ENCODE data around the gene C4orf50.

The C4orf50 gene

DNA sequence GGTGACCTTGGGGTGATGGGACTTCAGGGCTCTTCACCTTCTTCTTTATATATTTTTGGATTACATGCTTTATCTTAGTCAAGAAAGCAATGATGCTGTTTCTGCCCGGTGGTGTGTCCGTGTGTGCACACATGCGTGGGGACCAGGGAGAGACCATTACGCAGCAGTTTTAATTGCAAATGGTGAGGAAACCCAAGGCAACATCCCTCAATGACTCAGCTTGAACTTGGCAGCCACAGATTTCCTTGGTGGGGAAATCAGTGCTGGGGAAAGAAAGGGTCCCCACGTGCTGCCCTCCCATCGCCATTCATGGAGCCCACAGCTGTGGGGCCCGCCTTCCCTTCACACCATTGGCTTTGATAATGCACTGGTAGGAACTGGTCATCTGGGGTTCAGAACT lies 46.2 kb upstream of the C4orf50 start:
- Histone ChIP-seq H3K4me2 (ENCODE audit: insufficient read depth, low read length) (no peak overlapping the region), H3K27ac (ENCODE audit: low read length) (no peak overlapping the region), H3K27me3 (ENCODE audit: insufficient read depth, low read length, poor library complexity) (peaks cover 7% of the 10 kb centered on the region), H3K4me3 (ENCODE audit: low read depth in 1 of 2, low read length in 2 of 2) (no peak overlapping the region), H3K4me1 (ENCODE audit: insufficient read depth, low read length) (no peaks in the 10 kb centered on the region; the same call in 1 of the 2 replicates), H2AFZ (ENCODE audit: low read depth, low read length) (no peak overlapping the region), H3K79me2 (ENCODE audit: insufficient read depth, low read length) (no peaks in the 10 kb centered on the region), H3K36me3 (ENCODE audit: insufficient read depth, low read length) (no peaks in the 10 kb centered on the region), H4K20me1 (ENCODE audit: insufficient read depth, low read length) (no peaks in the 10 kb centered on the region), H3K9ac (ENCODE audit: low read depth, low read length) (no peak overlapping the region), H3K9me3 (ENCODE audit: insufficient read depth, low read length, severe bottlenecking) (peaks cover 18% of the 10 kb centered on the region)
- TF ChIP-seq, protein P1, sequence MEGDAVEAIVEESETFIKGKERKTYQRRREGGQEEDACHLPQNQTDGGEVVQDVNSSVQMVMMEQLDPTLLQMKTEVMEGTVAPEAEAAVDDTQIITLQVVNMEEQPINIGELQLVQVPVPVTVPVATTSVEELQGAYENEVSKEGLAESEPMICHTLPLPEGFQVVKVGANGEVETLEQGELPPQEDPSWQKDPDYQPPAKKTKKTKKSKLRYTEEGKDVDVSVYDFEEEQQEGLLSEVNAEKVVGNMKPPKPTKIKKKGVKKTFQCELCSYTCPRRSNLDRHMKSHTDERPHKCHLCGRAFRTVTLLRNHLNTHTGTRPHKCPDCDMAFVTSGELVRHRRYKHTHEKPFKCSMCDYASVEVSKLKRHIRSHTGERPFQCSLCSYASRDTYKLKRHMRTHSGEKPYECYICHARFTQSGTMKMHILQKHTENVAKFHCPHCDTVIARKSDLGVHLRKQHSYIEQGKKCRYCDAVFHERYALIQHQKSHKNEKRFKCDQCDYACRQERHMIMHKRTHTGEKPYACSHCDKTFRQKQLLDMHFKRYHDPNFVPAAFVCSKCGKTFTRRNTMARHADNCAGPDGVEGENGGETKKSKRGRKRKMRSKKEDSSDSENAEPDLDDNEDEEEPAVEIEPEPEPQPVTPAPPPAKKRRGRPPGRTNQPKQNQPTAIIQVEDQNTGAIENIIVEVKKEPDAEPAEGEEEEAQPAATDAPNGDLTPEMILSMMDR (IDR thresholded peaks at IDR 0.05; ENCODE audit: borderline replicate concordance, extremely low read depth, low read length, poor library complexity, severe bottlenecking), result no peak
- no peak for TF ChIP-seq EZH2 (IDR thresholded peaks at IDR 0.05; ENCODE audit: borderline replicate concordance, low read depth, low read length, severe bottlenecking)
- no peak for DNase-seq
- ATAC-seq (ENCODE audit: insufficient read depth, low read depth), result no peak

DNA sequence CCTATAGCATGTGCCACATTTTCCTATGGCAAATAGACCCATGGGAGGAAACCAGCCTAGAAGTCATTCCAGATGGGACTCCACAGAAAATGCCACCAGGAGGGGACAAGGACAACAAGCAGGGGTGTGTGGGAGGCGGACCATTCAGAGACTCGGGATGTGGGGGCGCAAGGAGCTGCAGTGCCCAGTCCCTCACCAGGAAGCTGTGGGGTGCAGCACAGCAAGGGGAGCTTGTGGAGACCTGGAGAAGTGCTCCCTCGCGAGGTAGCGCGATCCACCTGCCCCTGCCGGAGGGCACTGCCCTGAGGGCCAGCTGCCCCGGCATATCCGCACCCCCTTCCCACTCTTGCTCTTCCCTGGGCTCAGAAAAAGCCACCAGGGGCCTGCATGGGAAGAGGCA lies 45.5 kb upstream of the C4orf50 start:
- Histone ChIP-seq H3K27ac (ENCODE audit: low read length) (no peak overlapping the region), H3K4me2 (ENCODE audit: insufficient read depth, low read length) (no peak overlapping the region), H3K4me3 (ENCODE audit: low read depth in 1 of 2, low read length in 2 of 2) (no peak overlapping the region), H3K9me3 (ENCODE audit: insufficient read depth, low read length, severe bottlenecking) (peaks cover 25% of the 10 kb centered on the region), H3K36me3 (ENCODE audit: insufficient read depth, low read length) (no peaks in the 10 kb centered on the region), H3K27me3 (ENCODE audit: insufficient read depth, low read length, poor library complexity) (peaks cover 7% of the 10 kb centered on the region), H3K9ac (ENCODE audit: low read depth, low read length) (no peak overlapping the region), H3K4me1 (ENCODE audit: insufficient read depth, low read length) (no peaks in the 10 kb centered on the region), H4K20me1 (ENCODE audit: insufficient read depth, low read length) (no peaks in the 10 kb centered on the region), H2AFZ (ENCODE audit: low read depth, low read length) (no peak overlapping the region), H3K79me2 (ENCODE audit: insufficient read depth, low read length) (no peaks in the 10 kb centered on the region)
- DNase-seq, result no peak
- TF ChIP-seq EZH2 (IDR thresholded peaks at IDR 0.05; ENCODE audit: borderline replicate concordance, low read depth, low read length, severe bottlenecking), result no peak
- TF ChIP-seq, protein P1 (IDR thresholded peaks at IDR 0.05; ENCODE audit: borderline replicate concordance, extremely low read depth, low read length, poor library complexity, severe bottlenecking), result no peak
- ATAC-seq (ENCODE audit: insufficient read depth, low read depth), result no peak

DNA sequence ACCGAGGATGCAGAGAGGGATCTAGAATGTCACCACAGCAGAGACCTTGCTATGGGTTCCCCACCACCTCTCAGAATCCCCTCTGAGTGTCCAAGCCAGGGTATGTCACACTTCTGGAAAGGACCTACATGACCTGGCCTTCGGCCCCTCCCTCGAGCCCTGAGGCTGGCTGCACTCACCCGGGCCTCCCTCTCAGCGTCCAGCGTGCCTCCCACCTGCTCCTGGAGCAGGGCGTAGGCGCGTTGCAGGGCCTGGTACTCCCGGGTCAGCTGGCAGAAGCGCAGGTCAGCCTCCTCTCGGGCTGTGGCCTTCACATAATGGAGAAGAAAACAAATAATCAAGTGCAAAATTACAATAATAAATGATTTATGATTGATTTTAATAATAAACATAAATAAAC lies 43.9 kb upstream of the C4orf50 start:
- no peak for TF ChIP-seq EZH2 (IDR thresholded peaks at IDR 0.05; ENCODE audit: borderline replicate concordance, low read depth, low read length, severe bottlenecking)
- TF ChIP-seq, protein P1 (IDR thresholded peaks at IDR 0.05; ENCODE audit: borderline replicate concordance, extremely low read depth, low read length, poor library complexity, severe bottlenecking), result no peak
- no peak overlapping the region for H2AFZ ChIP-seq (ENCODE audit: low read depth, low read length)

DNA sequence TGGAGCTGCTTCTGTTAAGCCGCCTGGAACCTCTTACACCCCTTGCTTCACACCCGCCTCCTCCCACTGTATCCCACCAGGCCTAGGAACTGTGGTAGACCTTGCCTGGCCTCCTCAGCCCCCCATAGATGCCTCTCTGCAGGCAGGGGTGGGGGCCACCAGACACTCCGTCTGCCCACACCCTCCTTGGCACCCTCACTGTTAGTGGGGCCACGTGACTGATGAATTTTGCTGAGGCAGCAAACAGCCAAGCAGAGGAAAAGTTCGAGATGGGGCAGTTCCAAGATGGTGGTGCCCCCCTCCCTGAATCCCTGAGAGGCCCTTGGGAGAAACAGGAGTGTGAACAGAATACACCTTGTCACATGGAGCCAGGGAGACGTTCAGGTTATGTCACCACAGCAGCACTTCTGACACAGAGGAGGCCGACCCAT lies 41.2 kb upstream of the C4orf50 start:
- H3K9ac ChIP-seq (ENCODE audit: low read depth, low read length), result no peak overlapping the region
- no peak overlapping the region for H3K27ac ChIP-seq (ENCODE audit: low read length)
- no peak overlapping the region for H2AFZ ChIP-seq (ENCODE audit: low read depth, low read length)
- H3K4me1 ChIP-seq (ENCODE audit: insufficient read depth, low read length), result no peaks in the 10 kb centered on the region
- no peaks in the 10 kb centered on the region for H3K27me3 ChIP-seq (ENCODE audit: insufficient read depth, low read length, poor library complexity)
- ATAC-seq (ENCODE audit: insufficient read depth, low read depth) (no peak), DNase-seq (no peak)
- H3K9me3 ChIP-seq (ENCODE audit: insufficient read depth, low read length, severe bottlenecking), result peaks cover 45% of the 10 kb centered on the region
- H4K20me1 ChIP-seq (ENCODE audit: insufficient read depth, low read length), result no peaks in the 10 kb centered on the region
- no peak overlapping the region for H3K4me3 ChIP-seq (ENCODE audit: low read depth in 1 of 2, low read length in 2 of 2)
- no peaks in the 10 kb centered on the region for H3K79me2 ChIP-seq (ENCODE audit: insufficient read depth, low read length)
- TF ChIP-seq EZH2 (IDR thresholded peaks at IDR 0.05; ENCODE audit: borderline replicate concordance, low read depth, low read length, severe bottlenecking), result no peak
- H3K4me2 ChIP-seq (ENCODE audit: insufficient read depth, low read length), result no peak overlapping the region
- H3K36me3 ChIP-seq (ENCODE audit: insufficient read depth, low read length), result no peaks in the 10 kb centered on the region

More for the DNA sequence above, 43.9 kb upstream of the C4orf50 start:
- no peaks in the 10 kb centered on the region for H3K4me1 ChIP-seq (ENCODE audit: insufficient read depth, low read length)
- peaks cover 2% of the 10 kb centered on the region for H3K27me3 ChIP-seq (ENCODE audit: insufficient read depth, low read length, poor library complexity)
- no peaks in the 10 kb centered on the region for H4K20me1 ChIP-seq (ENCODE audit: insufficient read depth, low read length)
- no peak overlapping the region for H3K4me2 ChIP-seq (ENCODE audit: insufficient read depth, low read length)
- DNase-seq (no peak), ATAC-seq (ENCODE audit: insufficient read depth, low read depth) (no peak)
- no peak overlapping the region for H3K9ac ChIP-seq (ENCODE audit: low read depth, low read length)
- no peaks in the 10 kb centered on the region for H3K36me3 ChIP-seq (ENCODE audit: insufficient read depth, low read length)
- no peak overlapping the region for H3K27ac ChIP-seq (ENCODE audit: low read length)
- no peak overlapping the region for H3K4me3 ChIP-seq (ENCODE audit: low read depth in 1 of 2, low read length in 2 of 2)
- no peaks in the 10 kb centered on the region for H3K79me2 ChIP-seq (ENCODE audit: insufficient read depth, low read length)
- H3K9me3 ChIP-seq (ENCODE audit: insufficient read depth, low read length, severe bottlenecking), result peaks cover 40% of the 10 kb centered on the region

All from DND-41 (cell line).